PC-3 (cell line): Measurements from ENCODE around the gene NTPCR.

Experiments
- CTCF ChIP-seq: fragments of 300-600 bp; sonication (generic); conservative IDR thresholded peaks from 2 replicates; pipeline ENCODE4 v1.5.1; 2017; ENCODE audit warnings: antibody characterized with exemption, low read depth, mild to moderate bottlenecking, low read length
- EZH2 ChIP-seq: fragments of 300-600 bp; sonication (generic); IDR thresholded peaks from one replicate; pipeline ENCODE4 v1.6.1; 2017; ENCODE audit warnings: antibody characterized with exemption, mild to moderate bottlenecking, low read length; ENCODE audit not compliant: unreplicated experiment
- EZH2phosphoT487 ChIP-seq: fragments of 300-600 bp; sonication (generic); IDR thresholded peaks from 2 replicates; pipeline ENCODE4 v1.6.1; 2018; ENCODE audit warnings: mild to moderate bottlenecking, antibody characterized with exemption, low read length, borderline replicate concordance

- TF ChIP-seq CTCF (no peak), EZH2 (no peak), EZH2phosphoT487 (no peak)
These were observed 14.9 kb downstream of the NTPCR start for GRCh38 chr1:232965124-232965911.
